Fibroblast of mammary gland (primary cell): ENCODE results near the gene AP1S1.
"Not testable (repeated sequence)": the region's sequence is repeated elsewhere in the genome, so short reads cannot be mapped to it uniquely, and the experiment has no call there.

Experiments
- DNase-seq: peaks from one replicate; pipeline ENCODE4 v3.0.0-alpha.2; 2010; ENCODE audit warnings: low read depth
- H3K4me3 ChIP-seq: 2 replicates; pipeline ENCODE4 v1.5.1; 2011; ENCODE audit warnings: low read depth, mild to moderate bottlenecking, low read length, moderate library complexity; ENCODE audit not compliant: control insufficient read depth
- CTCF ChIP-seq: conservative IDR thresholded peaks from 2 replicates; pipeline ENCODE4 v1.5.1; 2011; ENCODE audit warnings: low read depth, low read length, inconsistent platforms; ENCODE audit not compliant: control insufficient read depth, insufficient read depth

The AP1S1 gene

GRCh38 chr7:101118856-101119255, 35.4 kb upstream of the AP1S1 start:
- no peak for TF ChIP-seq CTCF
- no peak overlapping the region for H3K4me3 ChIP-seq
- DNase-seq: no peak

- TF ChIP-seq CTCF: no peak
- no peak overlapping the region for H3K4me3 ChIP-seq
- DNase-seq: peak; percentile 63
Measured at GRCh38 chr7:101119876-101120275, 34.4 kb upstream of the AP1S1 start.

- TF ChIP-seq CTCF: no peak
- DNase-seq: no peak
- H3K4me3 ChIP-seq: no peak overlapping the region
Measured at GRCh38 chr7:101120315-101120714, 34.0 kb upstream of the AP1S1 start.

GRCh38 chr7:101121631-101121990, 32.7 kb upstream of the AP1S1 start:
- not testable (repeated sequence) for DNase-seq, H3K4me3 ChIP-seq

- peak overlapping the region; percentile 33 for H3K4me3 ChIP-seq
- DNase-seq: peak; percentile 98
- TF ChIP-seq CTCF: no peak
Measured at GRCh38 chr7:101121991-101122932, 32.0 kb upstream of the AP1S1 start.

GRCh38 chr7:101122933-101123702, 31.2 kb upstream of the AP1S1 start:
- H3K4me3 ChIP-seq: no peak overlapping the region
- DNase-seq: no peak
- no peak for TF ChIP-seq CTCF

GRCh38 chr7:101123703-101124068, 30.6 kb upstream of the AP1S1 start:
- DNase-seq: no peak
- no peak for TF ChIP-seq CTCF
- no peak overlapping the region for H3K4me3 ChIP-seq
